GM12891 (cell line): ENCODE measurements around the gene C15orf39.

ENCODE experiments used
- PAX5 ChIP-seq: IDR thresholded peaks from 2 replicates; pipeline ENCODE4 v1.6.1; 2011; ENCODE audit warnings: low read length, moderate library complexity, mild to moderate bottlenecking; ENCODE audit not compliant: insufficient read depth, severe bottlenecking
- POLR2A ChIP-seq: IDR thresholded peaks from 2 replicates; pipeline ENCODE4 v1.6.1; 2011; ENCODE audit warnings: low read depth, low read length, control low read depth
- POLR2AphosphoS5 ChIP-seq: IDR thresholded peaks from 2 replicates; pipeline ENCODE4 v1.6.1; 2011; ENCODE audit warnings: low read depth, low read length, control low read depth
- POU2F2 ChIP-seq: IDR thresholded peaks from 2 replicates; pipeline ENCODE4 v1.6.1; 2011; ENCODE audit warnings: low read depth, mild to moderate bottlenecking, control low read depth, low read length, moderate library complexity
- SPI1 ChIP-seq: IDR thresholded peaks from 2 replicates; pipeline ENCODE4 v1.6.1; 2011; ENCODE audit warnings: low read depth, low read length, control low read depth
- TAF1 ChIP-seq: IDR thresholded peaks from 2 replicates; pipeline ENCODE4 v1.6.1; 2011; ENCODE audit warnings: low read depth, low read length, control low read depth

GRCh38 chr15:75185271-75186029 lies 16.2 kb upstream of the C15orf39 start:
- TF ChIP-seq POLR2AphosphoS5 = no peak
- no peak for TF ChIP-seq POLR2A
- no peak for TF ChIP-seq TAF1
- TF ChIP-seq SPI1 = no peak
- no peak for TF ChIP-seq PAX5
- no peak for TF ChIP-seq POU2F2
